ENCODE results near the gene POC1A.

POC1A gene

GRCh38 chr3:52056968-52057811 is 97.0 kb downstream of the POC1A start (continued):
- TF ChIP-seq FEZF1 (tag by site-specific recombination; IDR thresholded peaks at IDR 0.05) = peak; percentile 44; the same call in 1 of the 2 replicates
- TF ChIP-seq YY2 (tag by site-specific recombination; IDR thresholded peaks at IDR 0.05) = no peak
- TF ChIP-seq ZNF558 (tag by site-specific recombination; IDR thresholded peaks at IDR 0.05) = no peak
- no peak for TF ChIP-seq ZNF48 (tag by site-specific recombination; IDR thresholded peaks at IDR 0.05)
- 0 out of 2 replicates have a peak, but pooled peaks have one; percentile 9 for TF ChIP-seq ZBTB48 (tag by site-specific recombination; IDR thresholded peaks at IDR 0.05)
- TF ChIP-seq ZNF660 (tag by site-specific recombination; IDR thresholded peaks at IDR 0.05) = no peak
- TF ChIP-seq YY1 (tag by site-specific recombination; IDR thresholded peaks at IDR 0.05) = no peak
- no peak for TF ChIP-seq BCL11B (tag by site-specific recombination; IDR thresholded peaks at IDR 0.05; ENCODE audit: low read depth)
- TF ChIP-seq ZNF677 (tag by site-specific recombination; IDR thresholded peaks at IDR 0.05) = no peak
- TF ChIP-seq ZNF239 (tag by site-specific recombination; IDR thresholded peaks at IDR 0.05) = no peak
- no peak for TF ChIP-seq ZNF174 (tag by site-specific recombination; IDR thresholded peaks at IDR 0.05)
- TF ChIP-seq ZNF571 (tag by site-specific recombination; IDR thresholded peaks at IDR 0.05) = no peak
- TF ChIP-seq ZNF133 (tag by site-specific recombination; IDR thresholded peaks at IDR 0.05) = no peak
- no peak for TF ChIP-seq ZNF23 (tag by site-specific recombination; IDR thresholded peaks at IDR 0.05; ENCODE audit: borderline replicate concordance)
- TF ChIP-seq ZNF211 (tag by site-specific recombination; IDR thresholded peaks at IDR 0.05; ENCODE audit: low read depth) = no peak
- TF ChIP-seq, protein P1, sequence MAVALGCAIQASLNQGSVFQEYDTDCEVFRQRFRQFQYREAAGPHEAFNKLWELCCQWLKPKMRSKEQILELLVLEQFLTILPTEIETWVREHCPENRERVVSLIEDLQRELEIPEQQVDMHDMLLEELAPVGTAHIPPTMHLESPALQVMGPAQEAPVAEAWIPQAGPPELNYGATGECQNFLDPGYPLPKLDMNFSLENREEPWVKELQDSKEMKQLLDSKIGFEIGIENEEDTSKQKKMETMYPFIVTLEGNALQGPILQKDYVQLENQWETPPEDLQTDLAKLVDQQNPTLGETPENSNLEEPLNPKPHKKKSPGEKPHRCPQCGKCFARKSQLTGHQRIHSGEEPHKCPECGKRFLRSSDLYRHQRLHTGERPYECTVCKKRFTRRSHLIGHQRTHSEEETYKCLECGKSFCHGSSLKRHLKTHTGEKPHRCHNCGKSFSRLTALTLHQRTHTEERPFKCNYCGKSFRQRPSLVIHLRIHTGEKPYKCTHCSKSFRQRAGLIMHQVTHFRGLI (tag by site-specific recombination; IDR thresholded peaks at IDR 0.05) = no peak; the same call in 1 of the 2 replicates
- TF ChIP-seq ZNF155 (tag by site-specific recombination; IDR thresholded peaks at IDR 0.05) = no peak
- TF ChIP-seq ZNF623 (tag by site-specific recombination; IDR thresholded peaks at IDR 0.05) = no peak

- CTCF ChIA-PET = interaction anchor here (0.6 to 4.1 kb wide), 7 partner anchors 20 to 115 kb away, joined by 3 to 20 read pairs (median 5); partner anchors contain the start of gene RRP9
- H3K27ac ChIP-seq (ENCODE audit: extremely low read depth, low read depth, low read length) = peak within 1 kb of the TSS; percentile 43; the same call in 1 of the 2 replicates
- peaks cover 0 to 30% of the 10 kb centered on the region in 2 experiments; a peak in 1 of 3 replicates for H3K36me3 ChIP-seq (ENCODE audit: control insufficient read depth in 2 of 2, insufficient read depth in 1 of 2, low read length in 2 of 2)
- no peaks in the 10 kb centered on the region for H3K9me3 ChIP-seq (ENCODE audit: control insufficient read depth, insufficient read depth, low read depth, low read length)
- peak within 1 kb of the TSS; percentile 58 for H3K4me3 ChIP-seq (ENCODE audit: low read depth, low read length)
- POLR2A ChIA-PET = interaction anchor here (0.5 to 2.1 kb wide), 14 partner anchors 10 to 479 kb away, joined by 3 to 11 read pairs (median 4); partner anchors contain the start of genes ABHD14B, POC1A, RPL29 and WDR82
- peaks cover 4% of the 10 kb centered on the region; the same call in 1 of the 2 replicates for H3K4me1 ChIP-seq (ENCODE audit: control insufficient read depth, insufficient read depth, low read length)
- no peak for TF ChIP-seq ZNF639 (tag by site-specific recombination; IDR thresholded peaks at IDR 0.05)
- TF ChIP-seq, protein P2, sequence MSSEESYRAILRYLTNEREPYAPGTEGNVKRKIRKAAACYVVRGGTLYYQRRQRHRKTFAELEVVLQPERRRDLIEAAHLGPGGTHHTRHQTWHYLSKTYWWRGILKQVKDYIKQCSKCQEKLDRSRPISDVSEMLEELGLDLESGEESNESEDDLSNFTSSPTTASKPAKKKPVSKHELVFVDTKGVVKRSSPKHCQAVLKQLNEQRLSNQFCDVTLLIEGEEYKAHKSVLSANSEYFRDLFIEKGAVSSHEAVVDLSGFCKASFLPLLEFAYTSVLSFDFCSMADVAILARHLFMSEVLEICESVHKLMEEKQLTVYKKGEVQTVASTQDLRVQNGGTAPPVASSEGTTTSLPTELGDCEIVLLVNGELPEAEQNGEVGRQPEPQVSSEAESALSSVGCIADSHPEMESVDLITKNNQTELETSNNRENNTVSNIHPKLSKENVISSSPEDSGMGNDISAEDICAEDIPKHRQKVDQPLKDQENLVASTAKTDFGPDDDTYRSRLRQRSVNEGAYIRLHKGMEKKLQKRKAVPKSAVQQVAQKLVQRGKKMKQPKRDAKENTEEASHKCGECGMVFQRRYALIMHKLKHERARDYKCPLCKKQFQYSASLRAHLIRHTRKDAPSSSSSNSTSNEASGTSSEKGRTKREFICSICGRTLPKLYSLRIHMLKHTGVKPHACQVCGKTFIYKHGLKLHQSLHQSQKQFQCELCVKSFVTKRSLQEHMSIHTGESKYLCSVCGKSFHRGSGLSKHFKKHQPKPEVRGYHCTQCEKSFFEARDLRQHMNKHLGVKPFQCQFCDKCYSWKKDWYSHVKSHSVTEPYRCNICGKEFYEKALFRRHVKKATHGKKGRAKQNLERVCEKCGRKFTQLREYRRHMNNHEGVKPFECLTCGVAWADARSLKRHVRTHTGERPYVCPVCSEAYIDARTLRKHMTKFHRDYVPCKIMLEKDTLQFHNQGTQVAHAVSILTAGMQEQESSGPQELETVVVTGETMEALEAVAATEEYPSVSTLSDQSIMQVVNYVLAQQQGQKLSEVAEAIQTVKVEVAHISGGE (tag by site-specific recombination; conservative IDR thresholded peaks at IDR 0.05; ENCODE audit: low read depth) = no peak
- TF ChIP-seq, protein P3, sequence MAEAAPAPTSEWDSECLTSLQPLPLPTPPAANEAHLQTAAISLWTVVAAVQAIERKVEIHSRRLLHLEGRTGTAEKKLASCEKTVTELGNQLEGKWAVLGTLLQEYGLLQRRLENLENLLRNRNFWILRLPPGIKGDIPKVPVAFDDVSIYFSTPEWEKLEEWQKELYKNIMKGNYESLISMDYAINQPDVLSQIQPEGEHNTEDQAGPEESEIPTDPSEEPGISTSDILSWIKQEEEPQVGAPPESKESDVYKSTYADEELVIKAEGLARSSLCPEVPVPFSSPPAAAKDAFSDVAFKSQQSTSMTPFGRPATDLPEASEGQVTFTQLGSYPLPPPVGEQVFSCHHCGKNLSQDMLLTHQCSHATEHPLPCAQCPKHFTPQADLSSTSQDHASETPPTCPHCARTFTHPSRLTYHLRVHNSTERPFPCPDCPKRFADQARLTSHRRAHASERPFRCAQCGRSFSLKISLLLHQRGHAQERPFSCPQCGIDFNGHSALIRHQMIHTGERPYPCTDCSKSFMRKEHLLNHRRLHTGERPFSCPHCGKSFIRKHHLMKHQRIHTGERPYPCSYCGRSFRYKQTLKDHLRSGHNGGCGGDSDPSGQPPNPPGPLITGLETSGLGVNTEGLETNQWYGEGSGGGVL (tag by site-specific recombination; IDR thresholded peaks at IDR 0.05) = 0 out of 2 replicates have a peak, but pooled peaks have one; percentile 30
- TF ChIP-seq PATZ1 (tag by site-specific recombination; IDR thresholded peaks at IDR 0.05) = peak; percentile 89
- TF ChIP-seq EGR2 (tag by site-specific recombination; IDR thresholded peaks at IDR 0.05; ENCODE audit: low read depth) = 0 out of 2 replicates have a peak, but pooled peaks have one; percentile 4
- TF ChIP-seq BCL11B (tag by site-specific recombination; IDR thresholded peaks at IDR 0.05; ENCODE audit: low read depth) = no peak
- TF ChIP-seq ZSCAN4 (tag by site-specific recombination; IDR thresholded peaks at IDR 0.05) = no peak
Observed at GRCh38 chr3:52056521-52056967, 97.7 kb downstream of the POC1A start, which contains the start of gene DUSP7. Gene DUSP7 (minus strand): TSS chr3:52056571. CDS start chr3:52056366, 205 bp downstream.

All from HEK293 (cell line).